DMS 273 treated with DMSO at 0.1 percent for 48 hours (cell line): ENCODE data around the gene ZNF664.

Experiments used
- DNase-seq: peaks from one replicate; lab custom pipeline; 2025; lab: John Stamatoyannopoulos, UW

The ZNF664 gene

DNA sequence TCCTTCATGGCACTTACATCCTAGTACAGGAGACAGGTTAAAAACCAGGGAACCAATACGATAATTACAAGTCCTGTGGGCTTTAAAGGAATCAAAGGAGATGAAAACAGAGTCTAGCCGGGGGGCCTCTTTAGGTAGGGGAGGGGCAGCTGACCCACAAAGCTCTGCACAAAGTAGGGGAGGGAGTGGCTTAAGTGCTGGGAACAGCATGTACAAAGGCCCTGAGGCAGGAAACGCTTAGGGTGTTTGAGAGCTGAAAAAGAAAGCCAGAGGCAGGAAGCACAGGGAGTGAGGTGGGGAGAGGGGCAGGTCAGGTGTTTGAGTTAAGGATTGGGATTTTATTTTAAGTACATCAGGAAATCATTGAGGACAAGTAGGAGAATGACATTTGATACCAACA is 37.7 kb downstream of the ZNF664 start:
- no peak for DNase-seq

DNA sequence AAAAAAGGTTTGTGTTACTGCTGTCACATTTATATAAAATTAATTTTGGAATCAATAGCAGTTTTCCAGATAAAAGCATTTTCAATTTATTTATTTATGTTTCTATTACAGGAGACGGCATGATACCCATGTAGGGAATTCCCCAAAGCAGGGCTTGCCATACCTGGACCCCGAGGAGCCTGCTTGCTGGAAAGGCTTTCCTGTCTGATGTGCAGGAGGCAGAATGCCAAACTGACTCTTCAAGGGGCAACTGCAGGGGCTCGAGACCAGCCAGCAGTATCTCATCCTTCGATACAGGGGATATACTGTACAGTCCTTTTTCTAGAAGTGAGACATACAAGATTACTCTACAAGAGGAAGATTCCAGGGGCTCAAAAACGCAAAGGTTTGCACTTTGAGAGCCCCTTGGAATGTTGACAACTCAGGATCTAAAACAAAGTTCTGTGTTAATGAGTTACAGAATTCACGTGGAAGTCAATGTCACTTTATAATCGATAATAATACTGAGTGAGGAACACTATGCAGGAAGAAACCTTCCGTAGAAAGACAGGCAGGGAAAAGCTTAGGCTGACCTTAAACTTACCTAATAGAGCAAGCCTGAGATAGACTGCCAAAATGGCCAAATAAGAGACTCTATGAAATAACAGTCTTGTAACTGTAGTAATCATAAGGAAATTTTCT is 38.6 kb downstream of the ZNF664 start:
- DNase-seq, result no peak

DNA sequence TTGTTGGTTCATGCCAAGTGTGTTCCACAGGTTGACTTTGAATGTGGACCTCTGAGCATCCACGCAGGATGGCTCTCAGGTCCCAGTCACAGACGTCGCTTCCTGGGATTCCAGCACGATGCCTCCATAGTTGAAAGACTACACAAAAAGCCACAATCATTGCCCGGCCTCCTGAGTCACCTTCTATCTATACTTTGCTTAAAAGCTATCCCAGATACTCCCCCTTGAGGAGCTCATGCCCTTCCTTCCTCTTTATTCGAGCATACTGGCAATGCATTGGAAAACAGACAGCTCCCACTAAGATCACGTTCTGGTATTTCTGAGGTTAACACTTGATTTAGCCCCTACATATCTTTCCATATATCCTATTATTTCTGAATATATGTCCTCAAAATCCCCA is 40.1 kb downstream of the ZNF664 start:
- no peak for DNase-seq

DNA sequence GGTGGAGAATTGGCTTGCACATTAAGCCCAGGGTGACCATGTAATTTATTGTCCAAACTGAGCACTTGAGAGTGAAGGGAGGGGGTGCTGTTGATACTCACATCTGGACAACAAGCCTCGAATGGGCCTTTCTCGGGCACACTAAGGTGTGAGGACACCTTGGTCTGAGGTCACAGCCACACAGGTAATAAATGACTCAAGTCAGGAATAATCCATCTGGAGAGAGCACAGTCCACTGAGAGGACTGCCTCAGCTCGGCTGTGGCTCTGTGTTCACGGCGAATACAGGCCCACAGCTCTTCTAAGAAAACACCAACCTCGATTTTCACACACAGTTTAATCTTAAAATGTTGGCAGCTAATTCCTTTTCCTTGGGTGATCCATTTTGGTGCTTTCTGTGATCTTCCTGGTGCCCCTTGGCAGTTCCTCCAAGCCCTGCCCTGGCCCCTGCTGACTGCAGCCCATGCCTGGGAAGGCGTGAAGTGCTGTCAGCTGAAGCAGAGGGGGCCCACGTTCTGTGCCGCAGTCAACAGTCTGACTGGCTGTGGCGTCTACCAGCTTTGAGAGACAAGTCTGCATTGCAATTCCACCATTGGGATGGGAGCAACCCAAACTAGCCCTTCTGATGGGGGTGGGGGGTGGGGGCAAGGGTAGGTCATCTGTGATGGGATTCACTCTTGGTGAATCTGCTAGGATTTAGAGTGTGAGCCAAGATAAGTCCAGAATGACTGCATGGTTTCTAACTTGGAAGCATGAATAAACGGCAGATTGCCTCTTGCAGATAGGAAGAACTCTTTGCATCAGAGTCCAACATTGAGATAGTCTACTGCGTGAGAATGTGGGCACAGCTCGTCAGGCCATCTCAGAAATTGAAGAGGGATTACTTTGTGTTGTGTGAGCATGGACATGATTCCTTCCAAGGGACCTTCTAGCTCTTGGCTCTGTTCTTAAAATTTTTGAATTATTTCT is 42.8 kb downstream of the ZNF664 start:
- no peak for DNase-seq

DNA sequence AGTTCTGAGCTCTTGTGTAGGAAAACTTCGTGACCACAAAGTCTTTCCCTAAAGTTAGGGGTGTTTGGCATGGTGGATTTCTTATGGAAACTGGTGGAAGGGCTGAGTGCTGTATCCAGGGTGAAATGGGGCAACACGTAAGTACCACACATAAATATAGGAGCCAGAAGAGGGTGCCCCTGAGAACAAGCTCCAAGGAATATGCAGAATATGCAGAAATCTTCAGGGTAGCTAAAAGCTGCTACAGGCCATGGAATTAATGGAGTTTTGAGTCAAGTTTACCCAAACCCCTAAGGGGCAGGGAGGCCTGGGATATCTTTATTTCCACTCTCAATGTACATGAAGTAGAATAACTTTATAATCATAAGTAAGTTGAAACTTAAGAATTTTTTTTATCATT is 44.0 kb downstream of the ZNF664 start:
- DNase-seq, result no peak

DNA sequence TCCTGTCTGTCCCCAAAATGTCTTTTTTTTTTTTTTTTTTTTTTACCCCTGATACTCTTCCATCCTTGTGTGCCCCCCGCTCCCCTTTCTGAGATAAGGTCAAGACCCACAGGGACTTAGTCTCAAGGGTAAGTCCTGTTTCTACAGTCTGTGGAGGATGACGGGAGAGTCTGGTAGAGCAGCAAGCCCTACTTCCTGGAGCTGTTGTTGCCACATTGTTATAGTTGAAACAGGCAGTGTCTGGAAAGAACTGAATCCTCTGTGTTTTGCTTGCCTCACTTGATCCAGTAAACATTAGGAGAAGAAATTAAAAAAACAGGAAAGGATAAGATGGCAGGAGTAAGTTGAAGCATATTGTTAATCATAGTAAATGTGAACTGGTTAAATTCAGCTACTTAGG is 45.5 kb downstream of the ZNF664 start:
- DNase-seq, result no peak

DNA sequence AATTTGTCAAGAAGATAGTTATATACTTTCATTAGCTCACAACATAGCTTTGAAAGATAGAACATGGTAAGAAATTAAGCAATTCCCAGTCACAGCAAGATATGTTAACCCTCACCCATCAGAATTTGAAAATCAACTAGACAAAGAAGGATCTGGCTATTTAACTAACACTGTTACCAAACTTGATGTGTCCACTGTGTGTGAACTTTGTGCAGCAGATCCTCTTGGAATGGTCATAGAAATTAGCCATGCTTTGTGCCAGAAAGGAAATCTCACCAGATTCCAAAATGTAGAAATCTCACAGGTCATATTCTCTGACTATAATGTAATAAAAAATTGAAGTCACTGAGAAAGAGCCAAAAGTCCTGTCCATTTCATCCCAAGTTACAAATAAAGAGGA is 46.1 kb downstream of the ZNF664 start:
- DNase-seq, result no peak

DNA sequence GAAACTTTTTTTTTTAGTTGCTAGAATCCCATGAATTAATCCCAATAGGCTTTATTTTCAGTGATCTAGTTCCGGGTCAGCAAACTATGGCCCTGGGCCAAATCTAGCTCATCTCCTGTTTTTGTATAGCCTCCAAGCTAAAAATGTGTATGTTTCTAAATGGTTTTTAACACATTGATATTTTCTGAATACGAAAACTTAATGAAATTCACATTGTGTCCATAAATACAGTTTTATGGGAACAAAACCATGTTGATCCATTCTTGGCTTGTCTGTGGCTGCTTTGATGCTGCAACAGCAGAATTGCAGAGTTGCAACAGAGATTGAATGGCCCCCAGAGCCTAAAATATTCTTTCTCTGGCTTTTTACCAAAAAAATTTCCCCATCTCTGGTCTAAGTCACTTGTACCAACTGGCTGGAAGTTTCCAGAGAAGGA is 47.5 kb downstream of the ZNF664 start:
- DNase-seq, result no peak

DNA sequence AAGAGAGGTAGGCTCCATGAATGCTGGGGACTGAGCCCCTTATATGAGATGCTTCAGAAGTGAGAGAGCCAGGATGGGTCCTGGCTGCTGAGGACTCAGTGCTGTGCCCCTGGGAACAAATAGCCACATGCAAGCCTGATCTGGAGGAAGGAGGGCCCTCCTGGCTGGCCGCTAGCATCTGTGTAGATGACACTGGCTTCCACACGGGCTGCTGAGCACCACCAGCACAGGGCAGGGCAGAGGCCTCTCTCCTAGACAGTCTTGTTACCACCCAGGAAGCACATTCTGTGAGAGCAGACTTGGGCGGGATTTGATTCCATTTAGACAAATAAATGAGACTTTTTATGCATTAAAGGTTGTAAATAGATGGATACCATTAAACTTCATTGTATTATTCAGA is 48.0 kb downstream of the ZNF664 start:
- no peak for DNase-seq

DNA sequence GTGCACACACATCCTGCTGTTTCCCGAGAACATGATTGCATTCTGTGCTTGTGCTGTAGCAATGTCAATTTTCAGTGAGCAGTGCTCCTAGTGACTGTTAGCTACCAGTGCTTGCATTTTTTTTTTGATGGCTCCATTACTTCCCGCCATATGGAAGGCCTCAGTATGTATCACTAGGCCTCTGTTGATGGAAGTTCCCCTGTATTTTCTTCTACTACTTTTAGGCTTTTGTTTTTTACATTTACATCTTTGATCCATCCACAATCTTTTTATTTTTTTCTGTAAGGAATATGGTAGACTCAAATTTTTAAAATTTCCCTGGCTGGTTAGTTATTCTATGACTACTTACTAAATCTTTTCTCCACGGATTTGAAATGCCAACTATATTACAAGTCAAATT is 49.1 kb downstream of the ZNF664 start:
- no peak for DNase-seq

DNA sequence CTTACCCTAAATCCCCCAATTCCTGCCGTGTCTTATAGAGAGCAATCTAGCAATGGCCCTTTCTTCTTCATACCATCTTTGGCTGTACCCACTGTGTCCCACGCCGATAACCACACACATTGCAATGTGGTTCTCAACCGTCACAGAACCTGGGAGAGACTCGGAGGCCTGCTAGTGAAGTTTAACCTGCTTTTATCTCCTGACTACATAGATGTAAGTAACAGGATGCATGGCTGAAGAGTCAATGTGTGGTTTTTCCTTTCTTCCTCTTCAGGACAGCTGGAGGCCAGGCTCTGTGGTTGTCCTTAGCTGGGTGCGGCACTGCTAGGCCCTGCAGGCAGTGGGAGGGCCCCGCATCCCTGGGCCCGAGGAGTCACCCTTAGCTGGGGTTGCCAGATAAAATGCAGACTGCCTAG is 51.3 kb downstream of the ZNF664 start:
- no peak for DNase-seq

DNA sequence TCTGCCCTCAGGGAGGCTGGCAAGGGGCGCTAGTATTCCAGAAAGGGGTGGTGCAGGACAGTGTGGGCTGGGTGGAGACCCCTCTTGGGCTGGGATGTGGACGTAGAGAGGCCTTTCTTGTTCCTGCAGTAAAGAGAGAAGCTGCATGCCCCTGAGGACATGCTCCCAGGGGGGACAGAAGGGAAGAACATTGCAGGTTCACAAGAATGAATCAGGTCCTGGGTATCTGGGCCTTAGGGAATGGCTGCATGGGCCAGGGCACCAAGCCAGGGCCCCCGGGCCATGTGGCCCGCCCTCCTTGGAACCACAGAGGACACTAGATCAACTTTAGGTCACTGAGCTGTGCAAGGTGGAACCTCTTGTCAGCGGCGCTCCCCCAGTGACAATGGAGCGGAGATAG is 51.8 kb downstream of the ZNF664 start:
- DNase-seq, result no peak

DNA sequence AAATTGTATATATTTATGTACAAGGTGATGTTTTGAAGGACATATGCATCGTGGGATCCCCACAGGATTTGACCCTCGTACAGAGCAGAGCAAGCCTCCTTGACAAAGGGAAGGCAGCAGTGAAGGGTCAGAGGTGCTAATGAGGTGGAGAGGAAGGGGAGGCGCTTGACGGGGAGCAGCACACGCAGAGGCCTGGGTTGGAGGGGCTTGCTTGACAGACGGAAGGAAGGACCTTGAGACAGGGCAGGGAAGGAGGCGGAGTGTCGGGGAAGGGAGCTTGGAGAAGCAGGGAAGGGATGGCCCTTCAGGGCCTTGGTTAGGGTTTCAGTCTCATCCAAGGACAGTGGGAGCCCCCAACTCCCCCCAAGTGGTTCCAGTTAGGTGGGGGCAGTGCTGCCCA is 52.6 kb downstream of the ZNF664 start:
- no peak for DNase-seq

DNA sequence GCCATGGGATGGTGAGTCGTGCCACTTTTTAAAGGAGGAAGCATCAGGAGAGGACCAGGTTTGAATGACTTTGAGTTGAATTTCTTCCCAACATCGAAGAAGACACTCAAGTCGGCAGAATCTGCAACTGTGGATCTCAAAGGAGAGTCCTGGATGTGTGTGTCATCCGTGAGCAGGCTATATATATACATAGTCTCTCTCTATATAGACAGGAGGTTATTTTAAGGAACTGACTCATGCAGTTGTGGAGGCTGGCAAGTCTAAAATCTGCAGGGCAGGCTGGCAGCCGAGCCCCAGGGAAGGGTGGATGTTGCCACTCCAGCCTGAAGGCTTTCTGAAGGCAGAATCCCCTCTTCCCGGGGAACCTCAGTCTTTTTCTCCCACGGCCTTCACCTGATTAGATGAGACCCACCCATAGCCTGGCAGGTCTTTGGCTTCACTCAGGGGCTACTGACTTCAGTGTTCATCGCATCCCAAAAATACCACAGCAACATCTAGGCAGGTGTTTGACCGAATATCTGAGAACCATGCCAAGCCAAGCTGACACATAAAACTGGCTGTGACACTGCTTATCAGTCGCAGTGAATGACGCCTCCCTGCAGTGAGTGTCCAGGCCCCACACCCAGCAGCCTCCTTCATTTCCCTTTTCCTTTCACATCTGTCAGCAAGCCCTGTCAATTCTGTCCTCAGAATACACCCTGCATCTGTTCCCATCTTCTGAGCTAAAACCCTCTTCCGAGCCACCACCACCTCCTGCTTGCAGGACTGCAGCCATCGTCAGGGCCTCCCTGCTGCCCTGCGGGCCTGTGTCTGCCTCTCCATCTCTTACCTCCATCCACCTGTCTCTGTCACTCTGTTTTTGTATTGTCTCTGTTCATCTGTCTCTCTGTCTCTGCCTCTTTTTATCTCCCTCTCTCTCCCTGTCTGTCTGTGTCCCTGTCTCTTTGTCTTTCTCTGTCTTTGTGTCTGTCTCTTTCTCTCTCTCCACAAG is 54.0 kb downstream of the ZNF664 start:
- DNase-seq, result no peak

DNA sequence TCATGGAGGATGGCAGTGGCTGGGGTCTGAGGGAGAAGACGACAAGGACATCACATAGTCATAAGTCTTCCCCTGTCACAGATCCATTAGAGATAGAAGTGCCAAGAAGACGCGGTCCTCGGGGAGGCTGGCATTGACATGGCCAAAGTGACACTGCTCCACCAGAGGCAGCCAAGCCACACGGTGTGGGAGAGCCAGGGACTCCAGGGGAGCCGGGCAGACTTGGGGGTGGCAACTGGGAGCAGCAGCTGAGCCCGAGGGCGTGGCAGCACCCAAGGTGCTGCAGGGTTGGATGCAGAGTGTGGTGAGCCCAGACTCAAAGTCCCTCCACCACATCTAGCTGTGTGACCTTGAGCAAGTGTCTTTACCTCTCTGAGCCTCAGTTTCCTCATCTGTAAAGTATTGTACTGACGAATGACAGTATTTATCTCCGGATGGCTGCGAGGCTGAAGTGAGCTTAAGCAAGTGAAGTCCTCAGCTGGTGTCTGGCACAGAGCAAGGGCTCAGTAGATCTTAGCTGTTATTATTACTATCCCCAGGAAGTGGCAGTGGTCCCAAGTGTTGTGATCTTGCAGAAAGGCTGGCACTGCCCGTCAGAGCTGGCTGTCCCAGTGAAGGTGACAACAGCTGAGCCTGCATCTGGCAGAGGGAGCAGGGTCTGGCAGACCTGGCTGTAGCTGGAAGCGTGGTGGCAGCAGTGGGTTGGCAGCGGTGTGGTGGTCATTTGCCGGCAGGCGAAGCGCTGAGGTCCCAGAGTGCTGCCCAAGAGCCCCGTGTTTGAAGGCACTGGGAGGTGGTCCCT is 54.9 kb downstream of the ZNF664 start:
- no peak for DNase-seq

DNA sequence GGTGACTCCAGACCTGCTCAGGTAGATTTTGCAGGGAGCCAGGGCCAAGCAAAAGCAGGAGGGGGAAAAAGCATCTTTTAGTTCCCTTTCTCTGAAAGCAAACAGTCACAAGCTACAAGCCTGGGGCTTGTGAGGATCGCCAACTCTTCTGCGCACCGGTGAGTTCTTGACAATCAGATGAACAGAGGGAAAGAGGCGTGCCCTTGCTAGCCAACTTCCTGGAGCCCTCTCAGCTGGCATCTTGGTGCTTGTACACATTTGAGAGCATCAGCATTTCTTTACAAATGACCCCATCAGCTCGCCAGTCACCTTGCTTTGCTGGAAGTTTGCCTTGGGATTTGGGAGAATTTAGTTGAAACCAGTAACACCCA is 55.5 kb downstream of the ZNF664 start:
- DNase-seq, result no peak

DNA sequence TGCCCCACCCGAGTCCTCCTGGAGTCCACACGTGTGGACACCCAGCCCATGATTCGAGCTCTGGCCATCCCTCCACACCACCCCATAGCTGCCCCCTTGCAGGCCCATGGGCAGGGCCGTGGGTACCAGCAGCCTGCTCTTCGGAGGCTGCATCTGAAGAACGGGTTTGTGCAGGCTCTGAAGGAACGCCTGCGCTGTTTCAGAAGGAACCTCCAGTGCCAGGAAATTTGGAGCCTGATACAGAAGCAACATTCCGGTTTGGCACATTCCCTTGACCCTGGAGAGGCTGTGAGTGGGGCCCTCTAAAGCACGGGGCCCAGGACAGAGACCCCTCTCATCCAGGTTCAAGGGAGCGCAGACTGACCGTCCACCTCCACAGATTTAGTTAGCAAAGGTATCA is 57.0 kb downstream of the ZNF664 start:
- DNase-seq, result no peak

DNA sequence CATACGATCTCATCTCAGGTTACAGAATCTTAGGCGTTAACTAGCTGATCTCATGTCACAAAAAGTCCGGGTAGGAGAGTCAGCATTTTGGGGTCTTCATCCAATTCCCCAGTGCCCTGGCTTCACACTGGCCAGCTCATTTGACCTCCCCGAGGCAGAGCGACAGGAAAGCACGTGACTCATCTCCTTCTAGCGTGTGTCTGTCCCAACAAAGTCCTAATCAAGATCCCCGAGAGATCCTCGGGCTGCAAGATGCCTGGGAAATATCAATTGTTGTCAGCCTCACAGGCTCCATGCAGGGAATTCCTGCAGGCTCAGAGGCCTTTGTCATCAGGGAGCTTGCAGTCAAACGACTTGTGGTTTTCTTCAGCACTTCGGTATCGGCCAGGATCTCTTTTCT is 57.5 kb downstream of the ZNF664 start:
- no peak for DNase-seq

DNA sequence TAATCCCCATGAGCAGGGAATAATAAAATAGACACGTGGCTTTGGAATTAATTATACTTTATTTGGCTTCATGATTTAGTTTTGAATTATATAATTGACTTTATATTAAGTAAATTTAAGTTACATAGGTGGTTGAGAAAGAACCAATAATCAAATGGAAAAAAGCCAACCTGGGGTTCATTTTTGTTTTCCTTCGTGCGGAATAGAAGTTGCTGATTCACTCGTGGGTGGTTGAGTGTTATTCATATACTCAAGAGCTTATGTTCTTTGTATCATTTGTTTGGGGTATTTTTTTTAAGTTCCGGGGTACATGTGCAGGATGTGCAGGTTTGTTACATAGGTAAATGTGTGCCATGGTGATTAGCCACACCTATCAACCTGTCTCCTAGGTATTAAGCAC is 58.0 kb downstream of the ZNF664 start:
- DNase-seq, result no peak

DNA sequence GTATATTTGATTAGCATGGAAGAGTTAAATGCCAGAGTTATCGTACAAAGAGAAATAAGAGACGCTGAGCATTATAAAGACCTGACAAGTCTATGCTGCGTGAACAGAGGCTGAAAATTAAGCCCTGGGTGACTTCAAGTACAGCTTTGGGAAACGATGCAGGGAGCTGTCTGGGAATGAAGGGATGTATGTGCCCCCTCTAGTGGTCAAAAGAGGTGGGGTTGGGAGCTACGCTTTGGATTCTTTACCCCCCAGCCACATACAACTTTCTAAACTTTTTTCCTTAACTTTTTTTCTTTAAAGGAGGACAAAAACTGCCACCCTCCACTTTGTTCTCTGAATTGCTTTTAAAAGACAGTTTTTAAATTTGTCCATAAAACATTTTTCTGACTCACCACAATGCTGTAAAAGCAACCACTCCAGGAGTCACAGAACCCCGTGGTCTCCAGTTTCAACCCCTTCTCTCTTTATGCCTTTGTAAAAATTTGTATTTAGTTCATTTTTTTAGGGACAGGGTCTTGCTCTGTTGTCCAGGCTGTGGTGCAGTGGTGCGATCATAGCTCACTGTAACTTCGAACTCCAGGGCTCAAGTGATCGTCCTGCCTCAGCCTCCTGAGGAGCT is 59.4 kb downstream of the ZNF664 start:
- peak; percentile 7 for DNase-seq

DNA sequence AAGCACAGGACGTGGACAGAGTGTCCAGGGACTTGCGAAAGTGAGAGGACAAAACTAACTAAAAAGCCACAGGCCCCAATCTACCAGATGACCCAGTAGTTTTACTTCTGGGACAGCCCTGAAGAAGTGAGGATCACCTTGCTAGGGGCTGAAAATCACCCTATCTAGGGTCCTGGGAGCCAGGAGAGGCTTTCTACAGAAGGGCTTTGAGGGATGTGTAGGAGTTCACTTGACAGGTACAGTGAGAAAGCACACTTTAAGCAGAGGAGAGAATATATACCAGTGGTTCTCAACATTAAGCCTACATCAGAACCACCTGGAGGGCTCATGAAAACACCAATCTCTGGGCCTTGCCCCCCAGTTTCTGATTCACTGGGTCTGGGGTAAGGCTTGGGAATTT is 60.8 kb downstream of the ZNF664 start:
- no peak for DNase-seq
